ENCODE measurements around the gene SDCCAG8. TPM values are rescaled to one million over a fixed set of nuclear protein-coding genes. Genes with fewer than 3 reads are reported as not detected.

Gene SDCCAG8
- total and polyA plus RNA-seq, 2 experiments from 2014 or later = 28.0 to 66.7 TPM

- no peaks in the 10 kb centered on the region for H3K27me3 ChIP-seq (ENCODE audit: insufficient read depth)
- Mint-ChIP-seq H3K9me3 (peaks cover 3% of the 10 kb centered on the region; the same call in 2 of the 3 replicates), H3K4me3 (no peak overlapping the region), H3K27me3 (ENCODE audit: insufficient read depth, low read depth, poor library complexity) (peaks cover 10% of the 10 kb centered on the region), H3K4me1 (peaks cover 68% of the 10 kb centered on the region), H3K36me3 (ENCODE audit: low read depth) (peaks cover 19% of the 10 kb centered on the region), H3K27ac (peak overlapping the region; percentile 88)
- peaks cover 5% of the 10 kb centered on the region; the same call in 1 of the 2 replicates for H3K9me2 ChIP-seq (ENCODE audit: insufficient read depth)
- no peaks in the 10 kb centered on the region for H4K20me1 ChIP-seq (replicated peaks; ENCODE audit: insufficient read depth)
- no peaks in the 10 kb centered on the region for H3K36me3 ChIP-seq (ENCODE audit: insufficient read depth)
- no peak overlapping the region for H2AFZ ChIP-seq
- peaks cover 38% of the 10 kb centered on the region for H3F3A ChIP-seq (replicated peaks; ENCODE audit: low read depth)
- no peak for ATAC-seq
- H3K4me1 ChIP-seq (ENCODE audit: insufficient read depth) = peaks cover 52% of the 10 kb centered on the region
- DNase-seq (ENCODE audit: low spot score) = no peak
- H3K4me3 ChIP-seq = no peak overlapping the region
- H3K79me2 ChIP-seq (replicated peaks; ENCODE audit: insufficient read depth) = no peaks in the 10 kb centered on the region
- H3K4me2 ChIP-seq = no peak overlapping the region
- TF ChIP-seq CREB1 (CRISPR knock-in tag; IDR thresholded peaks at IDR 0.05; ENCODE audit: low read depth) (no peak), JUNB (IDR thresholded peaks at IDR 0.05; ENCODE audit: unreplicated experiment) (no peak), ZNF114 (CRISPR knock-in tag; IDR thresholded peaks at IDR 0.05) (no peak), POLR2AphosphoS5 (IDR thresholded peaks at IDR 0.05; ENCODE audit: low read depth) (no peak), EZH2 (IDR thresholded peaks at IDR 0.05; ENCODE audit: low read depth, unreplicated experiment) (no peak), EZH2phosphoT487 (IDR thresholded peaks at IDR 0.05; ENCODE audit: unreplicated experiment) (no peak), STAT1 (IDR thresholded peaks at IDR 0.05; ENCODE audit: unreplicated experiment) (no peak), ZNF462 (CRISPR knock-in tag; IDR thresholded peaks at IDR 0.05) (no peak), NANOG (IDR thresholded peaks at IDR 0.05; ENCODE audit: borderline replicate concordance) (no peak), ZNF331 (CRISPR knock-in tag; IDR thresholded peaks at IDR 0.05; ENCODE audit: low read depth) (no peak)
- TF ChIP-seq, protein P1, sequence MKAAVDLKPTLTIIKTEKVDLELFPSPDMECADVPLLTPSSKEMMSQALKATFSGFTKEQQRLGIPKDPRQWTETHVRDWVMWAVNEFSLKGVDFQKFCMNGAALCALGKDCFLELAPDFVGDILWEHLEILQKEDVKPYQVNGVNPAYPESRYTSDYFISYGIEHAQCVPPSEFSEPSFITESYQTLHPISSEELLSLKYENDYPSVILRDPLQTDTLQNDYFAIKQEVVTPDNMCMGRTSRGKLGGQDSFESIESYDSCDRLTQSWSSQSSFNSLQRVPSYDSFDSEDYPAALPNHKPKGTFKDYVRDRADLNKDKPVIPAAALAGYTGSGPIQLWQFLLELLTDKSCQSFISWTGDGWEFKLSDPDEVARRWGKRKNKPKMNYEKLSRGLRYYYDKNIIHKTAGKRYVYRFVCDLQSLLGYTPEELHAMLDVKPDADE (IDR thresholded peaks at IDR 0.05) = no peak
- TF ChIP-seq, protein P2, sequence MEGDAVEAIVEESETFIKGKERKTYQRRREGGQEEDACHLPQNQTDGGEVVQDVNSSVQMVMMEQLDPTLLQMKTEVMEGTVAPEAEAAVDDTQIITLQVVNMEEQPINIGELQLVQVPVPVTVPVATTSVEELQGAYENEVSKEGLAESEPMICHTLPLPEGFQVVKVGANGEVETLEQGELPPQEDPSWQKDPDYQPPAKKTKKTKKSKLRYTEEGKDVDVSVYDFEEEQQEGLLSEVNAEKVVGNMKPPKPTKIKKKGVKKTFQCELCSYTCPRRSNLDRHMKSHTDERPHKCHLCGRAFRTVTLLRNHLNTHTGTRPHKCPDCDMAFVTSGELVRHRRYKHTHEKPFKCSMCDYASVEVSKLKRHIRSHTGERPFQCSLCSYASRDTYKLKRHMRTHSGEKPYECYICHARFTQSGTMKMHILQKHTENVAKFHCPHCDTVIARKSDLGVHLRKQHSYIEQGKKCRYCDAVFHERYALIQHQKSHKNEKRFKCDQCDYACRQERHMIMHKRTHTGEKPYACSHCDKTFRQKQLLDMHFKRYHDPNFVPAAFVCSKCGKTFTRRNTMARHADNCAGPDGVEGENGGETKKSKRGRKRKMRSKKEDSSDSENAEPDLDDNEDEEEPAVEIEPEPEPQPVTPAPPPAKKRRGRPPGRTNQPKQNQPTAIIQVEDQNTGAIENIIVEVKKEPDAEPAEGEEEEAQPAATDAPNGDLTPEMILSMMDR (conservative IDR thresholded peaks at IDR 0.05; ENCODE audit: low read depth in 2 of 2) = no peak
- TF ChIP-seq, protein P3, sequence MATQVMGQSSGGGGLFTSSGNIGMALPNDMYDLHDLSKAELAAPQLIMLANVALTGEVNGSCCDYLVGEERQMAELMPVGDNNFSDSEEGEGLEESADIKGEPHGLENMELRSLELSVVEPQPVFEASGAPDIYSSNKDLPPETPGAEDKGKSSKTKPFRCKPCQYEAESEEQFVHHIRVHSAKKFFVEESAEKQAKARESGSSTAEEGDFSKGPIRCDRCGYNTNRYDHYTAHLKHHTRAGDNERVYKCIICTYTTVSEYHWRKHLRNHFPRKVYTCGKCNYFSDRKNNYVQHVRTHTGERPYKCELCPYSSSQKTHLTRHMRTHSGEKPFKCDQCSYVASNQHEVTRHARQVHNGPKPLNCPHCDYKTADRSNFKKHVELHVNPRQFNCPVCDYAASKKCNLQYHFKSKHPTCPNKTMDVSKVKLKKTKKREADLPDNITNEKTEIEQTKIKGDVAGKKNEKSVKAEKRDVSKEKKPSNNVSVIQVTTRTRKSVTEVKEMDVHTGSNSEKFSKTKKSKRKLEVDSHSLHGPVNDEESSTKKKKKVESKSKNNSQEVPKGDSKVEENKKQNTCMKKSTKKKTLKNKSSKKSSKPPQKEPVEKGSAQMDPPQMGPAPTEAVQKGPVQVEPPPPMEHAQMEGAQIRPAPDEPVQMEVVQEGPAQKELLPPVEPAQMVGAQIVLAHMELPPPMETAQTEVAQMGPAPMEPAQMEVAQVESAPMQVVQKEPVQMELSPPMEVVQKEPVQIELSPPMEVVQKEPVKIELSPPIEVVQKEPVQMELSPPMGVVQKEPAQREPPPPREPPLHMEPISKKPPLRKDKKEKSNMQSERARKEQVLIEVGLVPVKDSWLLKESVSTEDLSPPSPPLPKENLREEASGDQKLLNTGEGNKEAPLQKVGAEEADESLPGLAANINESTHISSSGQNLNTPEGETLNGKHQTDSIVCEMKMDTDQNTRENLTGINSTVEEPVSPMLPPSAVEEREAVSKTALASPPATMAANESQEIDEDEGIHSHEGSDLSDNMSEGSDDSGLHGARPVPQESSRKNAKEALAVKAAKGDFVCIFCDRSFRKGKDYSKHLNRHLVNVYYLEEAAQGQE (IDR thresholded peaks at IDR 0.05; ENCODE audit: unreplicated experiment) = no peak
- H3K27ac ChIP-seq (ENCODE audit: low read depth) = peak overlapping the region; percentile 96; the same call in 1 of the 2 replicates
Measured at GRCh38 chr1:243493156-243494129, 237.6 kb downstream of the SDCCAG8 start.

Measured in GM23338 (cell line).